ENCODE measurements around the gene CALHM6.

DNA sequence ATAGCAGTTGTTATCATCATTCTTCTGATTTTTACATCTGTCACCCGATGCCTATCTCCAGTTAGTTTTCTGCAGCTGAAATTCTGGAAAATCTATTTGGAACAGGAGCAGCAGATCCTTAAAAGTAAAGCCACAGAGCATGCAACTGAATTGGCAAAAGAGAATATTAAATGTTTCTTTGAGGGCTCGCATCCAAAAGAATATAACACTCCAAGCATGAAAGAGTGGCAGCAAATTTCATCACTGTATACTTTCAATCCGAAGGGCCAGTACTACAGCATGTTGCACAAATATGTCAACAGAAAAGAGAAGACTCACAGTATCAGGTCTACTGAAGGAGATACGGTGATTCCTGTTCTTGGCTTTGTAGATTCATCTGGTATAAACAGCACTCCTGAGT, 2.1 kb downstream of the CALHM6 start:
- no peak for TF ChIP-seq HBP1 (CRISPR knock-in tag; IDR thresholded peaks at IDR 0.05)
- TF ChIP-seq ZNF24 (IDR thresholded peaks at IDR 0.05) = no peak
- TF ChIP-seq POLR2A (conservative IDR thresholded peaks at IDR 0.05) = no peak
- no peak for TF ChIP-seq EZH2 (IDR thresholded peaks at IDR 0.05; ENCODE audit: borderline replicate concordance, low read depth, low read length)
- no peak for TF ChIP-seq ZKSCAN3 (CRISPR knock-in tag; IDR thresholded peaks at IDR 0.05)
- no peak for TF ChIP-seq ZNF395 (CRISPR knock-in tag; IDR thresholded peaks at IDR 0.05)
- TF ChIP-seq, protein P1, sequence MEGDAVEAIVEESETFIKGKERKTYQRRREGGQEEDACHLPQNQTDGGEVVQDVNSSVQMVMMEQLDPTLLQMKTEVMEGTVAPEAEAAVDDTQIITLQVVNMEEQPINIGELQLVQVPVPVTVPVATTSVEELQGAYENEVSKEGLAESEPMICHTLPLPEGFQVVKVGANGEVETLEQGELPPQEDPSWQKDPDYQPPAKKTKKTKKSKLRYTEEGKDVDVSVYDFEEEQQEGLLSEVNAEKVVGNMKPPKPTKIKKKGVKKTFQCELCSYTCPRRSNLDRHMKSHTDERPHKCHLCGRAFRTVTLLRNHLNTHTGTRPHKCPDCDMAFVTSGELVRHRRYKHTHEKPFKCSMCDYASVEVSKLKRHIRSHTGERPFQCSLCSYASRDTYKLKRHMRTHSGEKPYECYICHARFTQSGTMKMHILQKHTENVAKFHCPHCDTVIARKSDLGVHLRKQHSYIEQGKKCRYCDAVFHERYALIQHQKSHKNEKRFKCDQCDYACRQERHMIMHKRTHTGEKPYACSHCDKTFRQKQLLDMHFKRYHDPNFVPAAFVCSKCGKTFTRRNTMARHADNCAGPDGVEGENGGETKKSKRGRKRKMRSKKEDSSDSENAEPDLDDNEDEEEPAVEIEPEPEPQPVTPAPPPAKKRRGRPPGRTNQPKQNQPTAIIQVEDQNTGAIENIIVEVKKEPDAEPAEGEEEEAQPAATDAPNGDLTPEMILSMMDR (IDR thresholded peaks at IDR 0.05 in 2 of 3, conservative IDR thresholded peaks at IDR 0.05 in 1 of 3; ENCODE audit: insufficient read depth in 2 of 3, low read depth in 1 of 3, low read length in 3 of 3) = no peak
- TF ChIP-seq CHD1 (IDR thresholded peaks at IDR 0.05; ENCODE audit: low read length) = no peak
- no peak for TF ChIP-seq SPI1 (IDR thresholded peaks at IDR 0.05; ENCODE audit: borderline replicate concordance, low read depth, low read length)
- no peak for TF ChIP-seq ZNF644 (tag; IDR thresholded peaks at IDR 0.05; ENCODE audit: low read depth)
- TF ChIP-seq, protein P2, sequence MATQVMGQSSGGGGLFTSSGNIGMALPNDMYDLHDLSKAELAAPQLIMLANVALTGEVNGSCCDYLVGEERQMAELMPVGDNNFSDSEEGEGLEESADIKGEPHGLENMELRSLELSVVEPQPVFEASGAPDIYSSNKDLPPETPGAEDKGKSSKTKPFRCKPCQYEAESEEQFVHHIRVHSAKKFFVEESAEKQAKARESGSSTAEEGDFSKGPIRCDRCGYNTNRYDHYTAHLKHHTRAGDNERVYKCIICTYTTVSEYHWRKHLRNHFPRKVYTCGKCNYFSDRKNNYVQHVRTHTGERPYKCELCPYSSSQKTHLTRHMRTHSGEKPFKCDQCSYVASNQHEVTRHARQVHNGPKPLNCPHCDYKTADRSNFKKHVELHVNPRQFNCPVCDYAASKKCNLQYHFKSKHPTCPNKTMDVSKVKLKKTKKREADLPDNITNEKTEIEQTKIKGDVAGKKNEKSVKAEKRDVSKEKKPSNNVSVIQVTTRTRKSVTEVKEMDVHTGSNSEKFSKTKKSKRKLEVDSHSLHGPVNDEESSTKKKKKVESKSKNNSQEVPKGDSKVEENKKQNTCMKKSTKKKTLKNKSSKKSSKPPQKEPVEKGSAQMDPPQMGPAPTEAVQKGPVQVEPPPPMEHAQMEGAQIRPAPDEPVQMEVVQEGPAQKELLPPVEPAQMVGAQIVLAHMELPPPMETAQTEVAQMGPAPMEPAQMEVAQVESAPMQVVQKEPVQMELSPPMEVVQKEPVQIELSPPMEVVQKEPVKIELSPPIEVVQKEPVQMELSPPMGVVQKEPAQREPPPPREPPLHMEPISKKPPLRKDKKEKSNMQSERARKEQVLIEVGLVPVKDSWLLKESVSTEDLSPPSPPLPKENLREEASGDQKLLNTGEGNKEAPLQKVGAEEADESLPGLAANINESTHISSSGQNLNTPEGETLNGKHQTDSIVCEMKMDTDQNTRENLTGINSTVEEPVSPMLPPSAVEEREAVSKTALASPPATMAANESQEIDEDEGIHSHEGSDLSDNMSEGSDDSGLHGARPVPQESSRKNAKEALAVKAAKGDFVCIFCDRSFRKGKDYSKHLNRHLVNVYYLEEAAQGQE (IDR thresholded peaks at IDR 0.05; ENCODE audit: borderline replicate concordance) = no peak
- TF ChIP-seq, protein P2 (CRISPR knock-in tag; IDR thresholded peaks at IDR 0.05; ENCODE audit: low read depth) = no peak
- TF ChIP-seq ARID2 (IDR thresholded peaks at IDR 0.05) = no peak
